ENCODE data around the gene ZNF626.
"Not testable (repeated sequence)": the region's sequence is repeated elsewhere in the genome, so short reads cannot be mapped to it uniquely, and the experiment has no call there.

DNA sequence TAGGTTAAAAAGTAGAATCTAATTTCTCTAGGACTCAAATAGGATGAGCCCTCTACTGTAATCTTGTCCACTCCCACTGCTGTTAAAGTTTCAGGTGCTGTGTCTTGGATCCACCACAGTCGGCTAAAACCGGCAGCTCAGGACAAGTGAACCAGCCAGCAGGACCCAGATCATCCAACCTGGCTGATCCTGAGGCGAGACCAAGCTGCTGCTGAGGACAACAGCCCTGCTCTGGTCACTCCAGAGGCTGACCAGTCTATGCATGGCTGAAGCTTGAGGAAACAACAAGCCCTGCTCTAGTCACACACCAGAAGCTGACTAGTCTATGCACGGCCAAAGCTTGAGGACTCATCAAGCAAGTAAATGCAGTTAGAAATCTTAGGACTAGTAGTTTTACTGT lies 46.4 kb downstream of the ZNF626 start:
- TF ChIP-seq, protein P1, sequence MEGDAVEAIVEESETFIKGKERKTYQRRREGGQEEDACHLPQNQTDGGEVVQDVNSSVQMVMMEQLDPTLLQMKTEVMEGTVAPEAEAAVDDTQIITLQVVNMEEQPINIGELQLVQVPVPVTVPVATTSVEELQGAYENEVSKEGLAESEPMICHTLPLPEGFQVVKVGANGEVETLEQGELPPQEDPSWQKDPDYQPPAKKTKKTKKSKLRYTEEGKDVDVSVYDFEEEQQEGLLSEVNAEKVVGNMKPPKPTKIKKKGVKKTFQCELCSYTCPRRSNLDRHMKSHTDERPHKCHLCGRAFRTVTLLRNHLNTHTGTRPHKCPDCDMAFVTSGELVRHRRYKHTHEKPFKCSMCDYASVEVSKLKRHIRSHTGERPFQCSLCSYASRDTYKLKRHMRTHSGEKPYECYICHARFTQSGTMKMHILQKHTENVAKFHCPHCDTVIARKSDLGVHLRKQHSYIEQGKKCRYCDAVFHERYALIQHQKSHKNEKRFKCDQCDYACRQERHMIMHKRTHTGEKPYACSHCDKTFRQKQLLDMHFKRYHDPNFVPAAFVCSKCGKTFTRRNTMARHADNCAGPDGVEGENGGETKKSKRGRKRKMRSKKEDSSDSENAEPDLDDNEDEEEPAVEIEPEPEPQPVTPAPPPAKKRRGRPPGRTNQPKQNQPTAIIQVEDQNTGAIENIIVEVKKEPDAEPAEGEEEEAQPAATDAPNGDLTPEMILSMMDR (IDR thresholded peaks at IDR 0.05): not testable (repeated sequence)
- TF ChIP-seq POLR2A (IDR thresholded peaks at IDR 0.05): not testable (repeated sequence)

Measured in Peyer's patch (tissue), 4 donors.